Mammary epithelial cell (primary cell): ENCODE data around the gene DNMT3A.

Experiments used
- EZH2 ChIP-seq: IDR thresholded peaks from 2 replicates; pipeline ENCODE4 v1.6.1; 2012; ENCODE audit warnings: low read length, inconsistent platforms, borderline replicate concordance
- TF ChIP-seq, protein P1 (sequence below), 2 donors: IDR thresholded peaks in 1 of 2; conservative IDR thresholded peaks in 1 of 2; 2 replicates each; pipeline ENCODE4 v1.5.1; 2011 to 2012; ENCODE audit warnings: inconsistent platforms in 2 of 2, low read length in 2 of 2, mild to moderate bottlenecking in 2 of 2, control low read depth in 1 of 2, low read depth in 1 of 2; ENCODE audit not compliant: insufficient read depth in 1 of 2; ENCODE audit errors: extremely low read depth in 1 of 2

DNA sequence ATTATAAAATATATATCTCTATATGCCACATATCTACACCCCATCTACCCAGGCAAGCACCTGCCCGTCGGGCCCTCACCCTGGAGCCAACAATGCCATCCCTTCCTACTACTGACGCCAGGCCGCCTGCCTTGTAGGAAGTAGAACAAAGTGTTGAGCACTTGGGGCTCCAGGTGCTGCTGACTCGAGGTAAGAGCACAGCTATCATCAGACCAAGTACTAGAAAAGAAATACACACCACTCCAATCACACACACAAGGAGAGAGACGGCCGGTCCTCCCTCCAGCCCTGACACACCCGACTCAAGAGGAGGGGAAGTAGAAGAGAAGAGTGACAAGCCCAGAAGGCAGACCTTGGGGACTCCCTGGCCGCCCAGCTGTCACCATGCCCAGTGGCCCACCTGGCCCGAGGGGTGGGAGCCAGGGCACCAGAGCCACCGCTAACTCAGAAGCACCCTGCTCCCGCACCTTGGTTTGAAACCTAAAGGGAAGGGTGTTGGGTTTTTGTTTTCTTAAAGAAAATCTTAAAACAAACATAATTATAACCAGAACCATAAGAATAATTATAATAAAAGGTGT lies 109.4 kb downstream of the DNMT3A start:
- TF ChIP-seq, protein P1, sequence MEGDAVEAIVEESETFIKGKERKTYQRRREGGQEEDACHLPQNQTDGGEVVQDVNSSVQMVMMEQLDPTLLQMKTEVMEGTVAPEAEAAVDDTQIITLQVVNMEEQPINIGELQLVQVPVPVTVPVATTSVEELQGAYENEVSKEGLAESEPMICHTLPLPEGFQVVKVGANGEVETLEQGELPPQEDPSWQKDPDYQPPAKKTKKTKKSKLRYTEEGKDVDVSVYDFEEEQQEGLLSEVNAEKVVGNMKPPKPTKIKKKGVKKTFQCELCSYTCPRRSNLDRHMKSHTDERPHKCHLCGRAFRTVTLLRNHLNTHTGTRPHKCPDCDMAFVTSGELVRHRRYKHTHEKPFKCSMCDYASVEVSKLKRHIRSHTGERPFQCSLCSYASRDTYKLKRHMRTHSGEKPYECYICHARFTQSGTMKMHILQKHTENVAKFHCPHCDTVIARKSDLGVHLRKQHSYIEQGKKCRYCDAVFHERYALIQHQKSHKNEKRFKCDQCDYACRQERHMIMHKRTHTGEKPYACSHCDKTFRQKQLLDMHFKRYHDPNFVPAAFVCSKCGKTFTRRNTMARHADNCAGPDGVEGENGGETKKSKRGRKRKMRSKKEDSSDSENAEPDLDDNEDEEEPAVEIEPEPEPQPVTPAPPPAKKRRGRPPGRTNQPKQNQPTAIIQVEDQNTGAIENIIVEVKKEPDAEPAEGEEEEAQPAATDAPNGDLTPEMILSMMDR (conservative IDR thresholded peaks at IDR 0.05 in 1 of 2, IDR thresholded peaks at IDR 0.05 in 1 of 2; ENCODE audit: extremely low read depth in 1 of 2, insufficient read depth in 1 of 2, low read depth in 1 of 2, low read length in 2 of 2): no peak
- TF ChIP-seq EZH2: no peak
